Measurements from ENCODE around the gene WDR3.

WDR3 gene

GRCh38 chr1:118012515-118013124 is 83.1 kb downstream of the WDR3 start:
- Histone ChIP-seq H3F3A (ENCODE audit: insufficient read depth) (no peaks in the 10 kb centered on the region), H4K20me1 (ENCODE audit: low read depth, low read length) (no peaks in the 10 kb centered on the region), H3K36me3 (ENCODE audit: low read length) (no peaks in the 10 kb centered on the region), H3K27me3 (ENCODE audit: low read length) (no peaks in the 10 kb centered on the region), H3K79me2 (ENCODE audit: insufficient read depth, low read length) (no peaks in the 10 kb centered on the region), H3K4me3 (ENCODE audit: insufficient read depth, low read length, poor library complexity, severe bottlenecking) (no peak overlapping the region), H3K9ac (ENCODE audit: low read length) (no peak overlapping the region), H3K4me2 (ENCODE audit: low read depth, low read length, poor library complexity, severe bottlenecking) (no peak overlapping the region), H3K9me3 (ENCODE audit: insufficient read depth, low read length) (no peaks in the 10 kb centered on the region), H3K9me2 (replicated peaks; ENCODE audit: insufficient read depth, low read length) (no peaks in the 10 kb centered on the region), H3K27ac (ENCODE audit: low read depth, low read length) (no peak overlapping the region), H2AFZ (ENCODE audit: low read depth, low read length, severe bottlenecking) (no peak overlapping the region)
- TF ChIP-seq CTCF (IDR thresholded peaks at IDR 0.05; ENCODE audit: insufficient read depth, low read length, poor library complexity, severe bottlenecking), result no peak
- TF ChIP-seq EZH2phosphoT487 (conservative IDR thresholded peaks at IDR 0.05; ENCODE audit: low read length), result no peak

DNA sequence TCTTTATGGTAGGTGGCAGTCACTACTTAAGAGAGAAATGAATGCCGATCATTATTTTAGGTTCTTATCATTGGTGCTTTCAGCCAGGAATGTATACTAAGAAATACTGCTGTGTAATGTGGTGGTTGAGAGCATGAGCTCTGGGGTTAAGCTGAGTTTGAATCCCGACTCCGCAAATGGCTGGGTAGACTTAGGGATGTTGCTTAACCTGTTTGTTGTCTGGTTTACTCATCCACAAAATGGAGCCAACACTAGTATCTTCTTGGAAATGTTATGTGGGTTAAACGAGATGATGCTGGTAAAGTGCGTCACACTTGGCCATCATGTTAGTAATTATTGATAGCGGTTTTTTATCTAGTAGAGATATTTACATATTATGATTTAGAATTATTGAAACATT is 83.8 kb downstream of the WDR3 start:
- Histone ChIP-seq H3K9me2 (replicated peaks; ENCODE audit: insufficient read depth, low read length) (no peaks in the 10 kb centered on the region), H3K79me2 (ENCODE audit: insufficient read depth, low read length) (no peaks in the 10 kb centered on the region), H3K4me2 (ENCODE audit: low read depth, low read length, poor library complexity, severe bottlenecking) (no peak overlapping the region), H3K9me3 (ENCODE audit: insufficient read depth, low read length) (no peaks in the 10 kb centered on the region), H3K9ac (ENCODE audit: low read length) (no peak overlapping the region), H4K20me1 (ENCODE audit: low read depth, low read length) (no peaks in the 10 kb centered on the region), H2AFZ (ENCODE audit: low read depth, low read length, severe bottlenecking) (no peak overlapping the region), H3K36me3 (ENCODE audit: low read length) (no peaks in the 10 kb centered on the region), H3K4me3 (ENCODE audit: insufficient read depth, low read length, poor library complexity, severe bottlenecking) (no peak overlapping the region), H3F3A (ENCODE audit: insufficient read depth) (no peaks in the 10 kb centered on the region), H3K27me3 (ENCODE audit: low read length) (no peaks in the 10 kb centered on the region), H3K27ac (ENCODE audit: low read depth, low read length) (no peak overlapping the region)
- TF ChIP-seq EZH2phosphoT487 (conservative IDR thresholded peaks at IDR 0.05; ENCODE audit: low read length) (no peak), CTCF (IDR thresholded peaks at IDR 0.05; ENCODE audit: insufficient read depth, low read length, poor library complexity, severe bottlenecking) (no peak)

- TF ChIP-seq EZH2phosphoT487 (conservative IDR thresholded peaks at IDR 0.05; ENCODE audit: low read length), result no peak
- no peak for TF ChIP-seq CTCF (IDR thresholded peaks at IDR 0.05; ENCODE audit: insufficient read depth, low read length, poor library complexity, severe bottlenecking)
- Histone ChIP-seq H3K27me3 (ENCODE audit: low read length) (no peaks in the 10 kb centered on the region), H3K4me2 (ENCODE audit: low read depth, low read length, poor library complexity, severe bottlenecking) (no peak overlapping the region), H3K79me2 (ENCODE audit: insufficient read depth, low read length) (no peaks in the 10 kb centered on the region), H3K36me3 (ENCODE audit: low read length) (no peaks in the 10 kb centered on the region), H3K9ac (ENCODE audit: low read length) (no peak overlapping the region), H2AFZ (ENCODE audit: low read depth, low read length, severe bottlenecking) (no peak overlapping the region), H3K27ac (ENCODE audit: low read depth, low read length) (no peak overlapping the region), H3F3A (ENCODE audit: insufficient read depth) (no peaks in the 10 kb centered on the region), H3K4me3 (ENCODE audit: insufficient read depth, low read length, poor library complexity, severe bottlenecking) (no peak overlapping the region), H3K9me3 (ENCODE audit: insufficient read depth, low read length) (no peaks in the 10 kb centered on the region), H4K20me1 (ENCODE audit: low read depth, low read length) (no peaks in the 10 kb centered on the region), H3K9me2 (replicated peaks; ENCODE audit: insufficient read depth, low read length) (no peaks in the 10 kb centered on the region)
Measured at GRCh38 chr1:118013938-118014337, 84.4 kb downstream of the WDR3 start.
